Measurements from ENCODE around the gene TMTC1. TPM values are rescaled to one million over a fixed set of nuclear protein-coding genes. Genes with fewer than 3 reads are reported as not detected.

Gene TMTC1
- total and polyA plus RNA-seq, 2 donors (not counting 1 experiment from before 2014, with no cell fraction given): not detected

DNA sequence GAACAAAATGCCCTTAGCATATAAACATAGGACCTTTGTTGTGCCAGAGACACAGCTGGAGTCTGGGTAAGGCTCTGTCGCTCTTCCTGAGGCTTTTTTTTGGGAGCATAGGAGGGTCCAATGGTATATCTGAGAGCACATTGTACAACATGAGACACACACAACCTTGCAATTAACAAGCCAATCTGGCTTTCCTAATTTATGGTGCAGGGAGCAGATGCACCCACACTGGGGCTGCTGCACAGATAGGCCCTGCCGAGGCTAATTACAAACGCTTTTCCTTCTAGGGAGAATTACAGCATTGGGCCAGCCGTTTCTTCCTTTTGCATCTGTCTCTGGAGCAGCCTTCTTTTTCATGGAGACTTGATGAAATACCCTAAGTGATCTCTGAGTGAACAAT, 211.3 kb downstream of the TMTC1 start:
- CTCF ChIA-PET: no interaction called here
- POLR2A ChIA-PET: no interaction called here

DNA sequence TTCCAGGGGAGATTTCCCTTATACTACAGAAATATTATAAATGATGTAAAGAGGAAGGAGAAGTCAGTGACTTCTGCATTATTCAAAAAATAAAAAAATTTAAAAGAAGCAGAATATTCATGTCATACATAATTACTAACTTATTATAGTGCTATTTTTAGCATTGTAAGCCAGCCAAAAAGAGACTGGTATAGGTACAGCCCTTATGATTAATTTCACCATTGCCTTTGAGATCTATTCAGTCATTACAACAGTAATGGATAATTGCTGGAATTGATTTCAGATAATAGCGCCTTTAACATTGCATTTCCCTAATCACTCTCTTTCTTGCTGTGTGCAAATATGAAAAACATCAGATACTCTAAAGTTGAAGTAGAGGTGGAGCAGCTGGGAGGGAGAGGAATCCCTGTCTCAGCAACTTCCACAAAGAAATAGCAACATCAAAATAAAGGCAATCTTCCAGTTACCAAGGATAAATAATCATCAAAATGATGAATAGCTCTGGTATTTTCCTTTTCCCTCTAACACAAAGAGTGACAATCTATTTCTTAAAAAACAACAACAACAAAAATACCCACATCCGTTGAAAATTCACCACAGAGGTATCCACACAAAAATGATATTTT, 214.5 kb downstream of the TMTC1 start:
- intact Hi-C loops (cut with micrococcal nuclease): no loop called here
- Histone ChIP-seq H3K36me3 (replicated peaks in 1 of 2; ENCODE audit: control extremely low read depth in 1 of 2, control insufficient read depth in 1 of 2, extremely low read depth in 1 of 2, insufficient read depth in 2 of 2, low read length in 1 of 2) (no peaks in the 10 kb centered on the region), H3K27me3 (replicated peaks in 1 of 4; ENCODE audit: control extremely low read depth in 1 of 4, control insufficient read depth in 3 of 4, insufficient read depth in 4 of 4, low read length in 3 of 4) (no peaks in the 10 kb centered on the region), H4K20me1 (ENCODE audit: control insufficient read depth, insufficient read depth, low read length, poor library complexity, severe bottlenecking) (no peaks in the 10 kb centered on the region), H2AFZ (ENCODE audit: insufficient read depth, low read depth, low read length, poor library complexity, severe bottlenecking) (no peak overlapping the region), H3K4me2 (replicated peaks; ENCODE audit: low read depth, low read length, poor library complexity, severe bottlenecking) (no peak overlapping the region), H3K9ac (ENCODE audit: low read length) (no peak overlapping the region), H3K4me1 (ENCODE audit: control insufficient read depth in 2 of 2, insufficient read depth in 2 of 2, low read length in 2 of 2) (no peaks in the 10 kb centered on the region), H3K4me3 (ENCODE audit: control extremely low read depth in 1 of 5, extremely low read depth in 1 of 5, insufficient read depth in 1 of 5, low read depth in 2 of 5, low read length in 4 of 5) (no peak overlapping the region), H3K9me3 (ENCODE audit: control extremely low read depth in 1 of 3, control insufficient read depth in 2 of 3, insufficient read depth in 1 of 3, low read length in 2 of 3) (no peaks in the 10 kb centered on the region), H3K79me2 (ENCODE audit: control insufficient read depth, insufficient read depth, low read length) (no peaks in the 10 kb centered on the region), H3K27ac (ENCODE audit: low read length in 2 of 2) (no peak overlapping the region)
- TF ChIP-seq CTCF (IDR thresholded peaks at IDR 0.05) (no peak), EZH2 (IDR thresholded peaks at IDR 0.05; ENCODE audit: borderline replicate concordance, insufficient read depth, low read depth, low read length, poor library complexity, severe bottlenecking) (no peak)
- WGBS (ENCODE audit: insufficient coverage): no CpG with 5 or more reads among the region's 2 CpGs
- Mint-ChIP-seq H3K4me1 (no peaks in the 10 kb centered on the region), H3K27ac (no peak overlapping the region), H3K9me3 (ENCODE audit: insufficient read depth) (no peaks in the 10 kb centered on the region), H3K27me3 (peaks cover 11% of the 10 kb centered on the region), H3K4me3 (no peak overlapping the region)
- ChIA-PET CTCF (no interaction called here), POLR2A (no interaction called here)
- DNase-seq (no peak), ATAC-seq (ENCODE audit: low read depth) (no peak)

More for the DNA sequence above, 211.3 kb downstream of the TMTC1 start:
- ATAC-seq (ENCODE audit: low read depth) (no peak), DNase-seq (no peak)
- no peak overlapping the region for H3K27ac Mint-ChIP-seq
- Histone ChIP-seq H3K9me3 (ENCODE audit: control extremely low read depth in 1 of 3, control insufficient read depth in 2 of 3, insufficient read depth in 1 of 3, low read length in 2 of 3) (no peaks in the 10 kb centered on the region), H3K79me2 (ENCODE audit: control insufficient read depth, insufficient read depth, low read length) (no peaks in the 10 kb centered on the region), H3K27me3 (replicated peaks in 1 of 4; ENCODE audit: control extremely low read depth in 1 of 4, control insufficient read depth in 3 of 4, insufficient read depth in 4 of 4, low read length in 3 of 4) (no peaks in the 10 kb centered on the region), H3K4me1 (ENCODE audit: control insufficient read depth in 2 of 2, insufficient read depth in 2 of 2, low read length in 2 of 2) (no peaks in the 10 kb centered on the region), H3K9ac (ENCODE audit: low read length) (no peak overlapping the region), H3K36me3 (replicated peaks in 1 of 2; ENCODE audit: control extremely low read depth in 1 of 2, control insufficient read depth in 1 of 2, extremely low read depth in 1 of 2, insufficient read depth in 2 of 2, low read length in 1 of 2) (no peaks in the 10 kb centered on the region), H3K4me2 (replicated peaks; ENCODE audit: low read depth, low read length, poor library complexity, severe bottlenecking) (no peak overlapping the region), H3K27ac (ENCODE audit: low read length in 2 of 2) (no peak overlapping the region), H4K20me1 (ENCODE audit: control insufficient read depth, insufficient read depth, low read length, poor library complexity, severe bottlenecking) (no peaks in the 10 kb centered on the region), H3K4me3 (ENCODE audit: control extremely low read depth in 1 of 5, extremely low read depth in 1 of 5, insufficient read depth in 1 of 5, low read depth in 2 of 5, low read length in 4 of 5) (no peak overlapping the region), H2AFZ (ENCODE audit: insufficient read depth, low read depth, low read length, poor library complexity, severe bottlenecking) (no peak overlapping the region)
- no peak overlapping the region for H3K4me3 Mint-ChIP-seq
- H3K27me3 Mint-ChIP-seq: peaks cover 4% of the 10 kb centered on the region
- intact Hi-C loops (cut with micrococcal nuclease): no loop called here
- WGBS (ENCODE audit: insufficient coverage): 100% methylated on average over 1 of the region's 4 CpGs
- no peaks in the 10 kb centered on the region for H3K4me1 Mint-ChIP-seq
- no peaks in the 10 kb centered on the region for H3K9me3 Mint-ChIP-seq (ENCODE audit: insufficient read depth)
- TF ChIP-seq CTCF (IDR thresholded peaks at IDR 0.05) (no peak), EZH2 (IDR thresholded peaks at IDR 0.05; ENCODE audit: borderline replicate concordance, insufficient read depth, low read depth, low read length, poor library complexity, severe bottlenecking) (no peak)

Measured in B cell (primary cell).